Ovary (tissue), 9 donors: ENCODE data around the gene MAPK8. TPM values are rescaled to one million over a fixed set of nuclear protein-coding genes. Genes with fewer than 3 reads are reported as not detected.

Experiments
- DNase-seq, 5 donors: peaks; one replicate each; pipeline ENCODE4 v3.0.0-alpha.2; 2019 to 2020
- H3K27ac ChIP-seq, 2 donors: fragments of 200-600 bp; one replicate each; pipeline versions ENCODE4 v1.5.1 to v1.8.0; 2019 to 2022
- H3K27me3 ChIP-seq: fragments of 200-600 bp; one replicate; pipeline ENCODE4 v1.8.0; 2022
- H3K36me3 ChIP-seq: fragments of 200-600 bp; sonication (generic); one replicate; pipeline ENCODE4 v1.5.1; 2019
- H3K4me1 ChIP-seq: one replicate; pipeline ENCODE4 v1.8.1; 2013; ENCODE audit warnings: mild to moderate bottlenecking, moderate library complexity; ENCODE audit not compliant: insufficient read depth
- H3K4me3 ChIP-seq: fragments of 200-600 bp; sonication (generic); one replicate; pipeline ENCODE4 v1.5.1; 2017
- H3K9me3 ChIP-seq, 2 donors: fragments of 200-600 bp in 1 of 2; sonication (generic) in 1 of 2; one replicate each; pipeline versions ENCODE4 v1.5.1 to v1.8.1; 2013 to 2019; ENCODE audit warnings: mild to moderate bottlenecking in 1 of 2, moderate library complexity in 1 of 2
- CTCF ChIP-seq, 3 donors: fragments of 450-650 bp in 2 of 3; fragments of 200-600 bp in 1 of 3; IDR thresholded peaks; one replicate each; pipeline versions ENCODE4 v1.5.1 to v1.8.0; 2016 to 2022; ENCODE audit warnings: antibody characterized with exemption in 3 of 3, mild to moderate bottlenecking in 1 of 3
- EP300 ChIP-seq: sonication (generic); formaldehyde crosslinking; IDR thresholded peaks from one replicate; pipeline ENCODE4 v1.6.1; 2017; ENCODE audit warnings: antibody characterized with exemption
- POLR2A ChIP-seq: fragments of 450-650 bp; IDR thresholded peaks from one replicate; pipeline ENCODE4 v1.6.1; 2017; ENCODE audit warnings: antibody characterized with exemption, mild to moderate bottlenecking, moderate library complexity
- WGBS, 3 donors: extraction: QIAGEN DNeasy Blood & Tissue Kit in 1 of 3; methylation state at CpG; one replicate each; pipeline versions ENCODE4 v1.1.5 to v1.1.7; 2013 to 2017; 5-methylcytosine and 5-hydroxymethylcytosine counted together
- intact Hi-C, 4 donors: fragments of 100-400 bp; cut with DNase I; formaldehyde crosslinking; loops; one replicate each; pipeline versions ENCODE4 v1.11.0 to v1.15.1; 2022 to 2023
- polyA plus RNA-seq, 2 donors: library from polyadenylated mRNA; stranded (reverse); fragments of 200-250 nt in 1 of 2; fragments of 350-450 nt in 1 of 2; fragmentation: Illumina TruSeq in 1 of 2; extraction: RNeasy Lipid Tissue Mini Kit (QIAGEN cat#74804) in 1 of 2; gene quantifications; one replicate each; pipeline ENCODE4 v1.2.3, GENCODE V29; 2013 to 2014
- total RNA-seq, 7 donors: library from RNA; depleted of rRNA in 2 of 7; stranded (reverse); fragments of >200 nt in 2 of 7; fragmentation: NEBNext Ultra II Directional in 3 of 7; extraction: Animal tissue kit (Norgen Biotek cat#: 25700) in 3 of 7; gene quantifications; one replicate each; pipeline versions ENCODE4 v1.1.0 to v1.2.4, GENCODE V29; 2016 to 2023
- donor health status: DM: no; HTN: no; CAD: no; lungs with moderate emphysema.
- donor health status: DM: no; HTN: no; CAD: no.
- donor health status: Bipolar disorder and iron deficiency.
- donor health status: DM: yes; HTN: yes; CAD: no.
- donor health status: DM: no; HTN: no; CAD: no.
- donor health status: DM: yes; HTN: yes; CAD: no.

MAPK8 gene
- total and polyA plus RNA-seq, 9 donors, result 21.9 to 110 (median 68.6) TPM

GRCh38 chr10:48353246-48353645 is 46.8 kb downstream of the MAPK8 start:
- WGBS, 3 donors, result 71 to 86% (median 79%) methylated on average over 2 of the region's 2 CpGs
- H3K4me3 ChIP-seq, result no peak overlapping the region

GRCh38 chr10:48357631-48358030 is 51.2 kb downstream of the MAPK8 start:
- no peaks in the 10 kb centered on the region for H3K27me3 ChIP-seq
- H3K4me1 ChIP-seq, result peaks cover 3% of the 10 kb centered on the region
- no peak overlapping the region for H3K4me3 ChIP-seq
- intact Hi-C loops, result no loop called here
- no peak overlapping the region for H3K27ac ChIP-seq
- TF ChIP-seq EP300, result no peak
- no peak for TF ChIP-seq CTCF (IDR thresholded peaks at IDR 0.05)
- TF ChIP-seq POLR2A, result no peak
- DNase-seq, result no peak
- no peaks in the 10 kb centered on the region for H3K36me3 ChIP-seq
- WGBS, 3 donors, result 92 to 96% (median 93%) methylated on average over 5 of the region's 5 CpGs
- H3K9me3 ChIP-seq, result no peaks in the 10 kb centered on the region

More at GRCh38 chr10:48353246-48353645, 46.8 kb downstream of the MAPK8 start:
- DNase-seq, result no peak
- Histone ChIP-seq H3K27me3 (no peaks in the 10 kb centered on the region), H3K27ac (no peak overlapping the region), H3K36me3 (no peaks in the 10 kb centered on the region), H3K4me1 (no peaks in the 10 kb centered on the region), H3K9me3 (no peaks in the 10 kb centered on the region)
- intact Hi-C loops, result no loop called here
- no peak for TF ChIP-seq CTCF (IDR thresholded peaks at IDR 0.05)
- TF ChIP-seq POLR2A, result no peak
- no peak for TF ChIP-seq EP300

GRCh38 chr10:48358162-48358561 is 51.7 kb downstream of the MAPK8 start:
- Histone ChIP-seq H3K27ac (no peak overlapping the region), H3K36me3 (no peaks in the 10 kb centered on the region), H3K4me3 (no peak overlapping the region), H3K4me1 (peaks cover 3% of the 10 kb centered on the region), H3K9me3 (no peaks in the 10 kb centered on the region), H3K27me3 (no peaks in the 10 kb centered on the region)
- TF ChIP-seq POLR2A (no peak), EP300 (no peak), CTCF (IDR thresholded peaks at IDR 0.05) (no peak)
- intact Hi-C loops, result no loop called here
- WGBS, 3 donors, result 90 to 92% (median 91%) methylated on average over 1 of the region's 1 CpG
- no peak for DNase-seq

- WGBS, 3 donors, result 83 to 91% (median 88%) methylated on average over 5 of the region's 5 CpGs
- H3K36me3 ChIP-seq, result no peaks in the 10 kb centered on the region
These were observed 52.4 kb downstream of the MAPK8 start for GRCh38 chr10:48358838-48359237.

More at GRCh38 chr10:48358838-48359237, 52.4 kb downstream of the MAPK8 start:
- no peak for DNase-seq
- intact Hi-C loops, result no loop called here
- H3K27ac ChIP-seq, result no peak overlapping the region
- H3K9me3 ChIP-seq, result no peaks in the 10 kb centered on the region
- H3K27me3 ChIP-seq, result no peaks in the 10 kb centered on the region
- peaks cover 3% of the 10 kb centered on the region for H3K4me1 ChIP-seq
- TF ChIP-seq CTCF (IDR thresholded peaks at IDR 0.05) (no peak), EP300 (no peak), POLR2A (no peak)
- H3K4me3 ChIP-seq, result no peak overlapping the region
